GM18867 (cell line): ENCODE measurements around the gene HACD1.
A peak's percentile ranks its signal among the peaks of the same experiment; 100 is the strongest.
"Not testable (repeated sequence)": the region's sequence is repeated elsewhere in the genome, so short reads cannot be mapped to it uniquely, and the experiment has no call there.

ENCODE experiments used
- ATAC-seq: cut with Tn5 transposase; IDR thresholded peaks from one replicate; pipeline ENCODE4 v1.9.1; 2021; ENCODE audit warnings: mild to moderate bottlenecking, moderate library complexity; ENCODE audit not compliant: unreplicated experiment

HACD1 gene

DNA sequence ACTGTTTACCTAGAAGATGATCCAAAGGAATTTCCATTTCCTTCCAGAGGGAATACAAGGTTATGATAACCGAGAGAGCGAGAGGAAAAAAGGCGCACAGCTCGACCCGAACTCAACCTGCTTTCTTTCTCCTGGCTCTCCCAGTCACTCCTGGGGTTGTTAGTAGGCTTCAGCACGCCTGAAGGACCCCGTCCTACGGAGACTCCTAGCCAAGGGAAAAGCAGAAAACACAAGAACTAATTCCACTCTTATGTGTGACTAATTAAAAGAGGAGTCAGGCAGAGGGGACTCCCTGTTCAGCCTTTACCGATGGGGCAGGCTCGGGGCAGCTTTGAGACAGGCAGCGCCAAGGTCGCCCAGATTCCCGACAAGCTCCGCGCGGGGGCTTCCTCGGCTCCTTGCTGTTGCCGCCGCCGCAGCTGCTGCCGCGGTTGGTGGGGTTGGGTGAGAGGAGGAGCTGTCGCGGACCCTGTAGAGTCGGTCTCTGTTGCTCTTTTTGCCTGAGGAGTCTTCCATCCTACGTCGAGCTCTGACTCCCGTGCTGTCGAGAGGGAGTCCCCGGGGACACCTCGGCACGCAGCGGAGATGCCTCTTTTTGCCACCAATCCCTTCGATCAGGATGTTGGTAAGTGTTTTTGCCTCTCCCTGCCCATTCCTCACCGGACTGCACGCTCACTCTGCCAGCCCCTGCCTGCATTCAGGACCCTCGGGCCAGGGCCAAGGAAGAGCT lies 26.7 kb upstream of the HACD1 start, which contains the start of gene STAM:
Gene STAM, plus strand, starts transcription at position 397 of the 730 bp plus-strand sequence. Its CDS starts 189 bp downstream, at position 586.
- ATAC-seq, result peak; percentile 93

DNA sequence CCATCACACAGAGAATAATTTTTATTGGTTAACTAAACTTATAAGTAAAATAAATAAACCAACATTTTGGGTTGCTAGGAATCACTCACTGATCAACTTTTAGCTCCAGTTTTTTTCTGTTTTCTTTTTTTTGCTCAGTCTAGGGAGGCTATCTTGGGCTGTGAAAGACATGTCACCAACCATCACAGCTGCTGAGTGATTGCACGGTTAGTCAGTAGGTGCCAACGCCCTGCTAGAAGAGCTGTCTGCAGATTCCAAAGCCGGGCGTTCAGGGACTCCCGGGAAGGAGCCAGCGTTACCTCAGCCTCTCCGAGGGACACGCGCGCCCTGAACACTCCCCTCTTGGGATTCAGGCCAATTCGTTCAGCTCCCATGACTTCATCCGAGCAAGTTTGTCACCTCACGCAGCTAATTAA lies 26.2 kb upstream of the HACD1 start:
- peak; percentile 25 for ATAC-seq

DNA sequence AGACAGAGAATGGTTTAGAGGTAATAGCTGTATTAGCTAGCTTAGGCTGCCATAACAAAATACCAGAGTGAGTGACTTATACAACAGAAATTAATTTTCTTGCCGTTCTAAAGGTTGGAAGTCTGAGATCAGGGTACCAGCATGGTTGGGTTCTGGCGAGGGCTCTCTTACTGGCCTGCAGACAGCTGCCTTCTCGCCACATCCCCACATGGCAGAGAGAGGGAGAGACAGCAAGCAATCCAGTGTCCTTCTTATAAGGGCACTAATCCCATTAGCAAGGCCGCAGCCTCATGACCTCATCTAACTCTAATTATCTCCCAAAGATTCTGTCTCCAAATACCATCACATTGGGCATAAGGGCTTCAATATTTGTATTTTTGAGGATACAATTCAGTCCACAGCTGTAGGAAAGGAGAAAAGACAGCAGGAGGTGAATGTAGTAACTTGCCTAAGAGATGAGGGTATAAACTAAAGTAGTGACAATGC lies 23.2 kb upstream of the HACD1 start:
- ATAC-seq, result no peak

DNA sequence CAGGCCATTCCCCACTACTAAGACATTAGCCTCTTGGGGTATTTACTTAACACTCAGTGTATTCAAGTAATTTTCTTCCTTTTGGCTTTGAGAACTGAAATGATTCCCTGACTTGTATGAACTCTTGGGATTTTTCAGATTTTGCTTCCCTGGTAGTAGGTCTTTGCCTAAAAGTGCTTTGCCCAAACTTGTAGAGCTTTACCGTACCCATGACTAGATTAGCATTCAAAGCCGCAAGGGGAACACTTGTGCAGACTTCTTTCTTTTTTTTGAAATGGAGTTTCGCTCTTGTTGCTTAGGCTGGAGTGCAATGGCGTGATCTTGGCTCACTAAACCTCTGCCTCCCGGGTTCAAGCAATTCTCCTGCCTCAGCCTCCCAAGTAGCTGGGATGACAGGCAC lies 20.7 kb upstream of the HACD1 start:
- ATAC-seq, result no peak

DNA sequence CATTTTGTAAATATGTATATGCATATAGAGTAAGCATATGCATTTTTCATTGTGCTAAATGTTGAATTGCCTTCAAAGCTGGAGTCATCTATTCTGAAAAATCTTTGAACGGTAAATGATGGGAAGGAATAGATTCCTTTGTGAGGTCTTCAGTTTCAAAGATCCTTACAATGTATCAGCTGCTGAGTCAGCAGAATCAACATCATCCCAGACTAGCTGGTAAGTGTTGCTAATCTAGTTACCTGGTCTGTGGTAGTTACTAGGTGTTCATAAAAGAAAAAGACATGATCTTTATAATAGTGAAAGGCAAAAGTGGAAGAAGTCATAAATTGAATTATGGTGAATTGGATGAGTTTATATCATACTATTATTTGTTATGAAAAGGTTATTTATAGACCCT lies 16.2 kb upstream of the HACD1 start:
- no peak for ATAC-seq

DNA sequence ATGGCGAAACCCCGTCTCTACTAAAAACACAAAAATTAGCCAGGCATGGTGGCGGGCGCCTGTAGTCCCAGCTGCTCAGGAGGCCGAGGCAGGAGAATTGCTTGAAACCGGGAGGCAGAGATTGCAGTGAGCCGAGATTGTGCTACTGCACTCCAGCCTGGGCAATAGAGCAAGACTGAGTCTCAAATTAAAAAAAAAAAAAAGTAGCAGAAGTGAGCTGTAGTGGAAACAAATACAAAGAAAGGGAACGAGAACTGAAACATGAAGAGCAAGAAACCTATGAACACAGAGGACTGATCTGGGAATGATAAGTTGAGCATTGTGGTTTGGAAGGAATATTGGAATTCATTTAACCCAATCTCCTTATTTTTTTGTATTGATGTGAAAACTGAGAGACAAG lies 15.4 kb upstream of the HACD1 start:
- ATAC-seq, result not testable (repeated sequence)

DNA sequence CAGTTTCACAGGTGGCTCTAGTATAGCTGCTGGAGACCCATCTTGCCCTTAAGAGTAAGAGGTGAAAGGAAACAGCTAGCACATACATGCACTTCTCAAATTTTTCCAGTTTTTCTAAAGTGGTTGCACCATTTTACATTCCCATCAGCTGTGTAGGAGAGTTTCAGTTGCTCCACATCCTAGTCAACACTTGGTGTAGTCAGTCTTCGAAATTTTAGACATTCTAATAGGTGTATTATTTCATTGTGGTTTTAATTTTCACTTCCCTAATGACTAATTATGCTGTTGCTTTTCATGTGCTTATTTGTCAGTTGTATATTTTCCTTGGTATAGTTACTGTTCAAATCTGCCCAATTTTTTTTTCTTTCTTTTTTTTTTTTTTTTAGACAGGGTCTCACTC lies 9.5 kb upstream of the HACD1 start:
- no peak for ATAC-seq

DNA sequence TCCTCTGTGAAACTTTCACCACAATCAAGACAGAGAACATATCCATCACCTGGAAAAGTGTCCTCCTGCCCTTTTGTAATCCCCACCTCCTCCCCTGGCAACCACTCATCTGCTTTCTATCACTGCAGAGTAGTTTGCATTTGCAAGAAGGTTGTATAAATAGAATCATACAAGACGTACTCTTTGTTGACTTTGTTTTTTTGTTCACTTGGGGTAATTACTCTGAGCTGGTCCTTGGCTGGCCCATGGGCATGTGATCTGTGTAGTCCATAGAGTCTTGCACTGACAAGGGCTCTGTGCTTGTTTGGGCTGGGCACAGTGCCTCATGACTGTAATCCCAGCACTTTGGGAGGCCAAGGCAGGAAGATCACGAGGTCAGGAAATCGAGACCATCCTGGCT lies 7.8 kb upstream of the HACD1 start:
- ATAC-seq, result no peak

DNA sequence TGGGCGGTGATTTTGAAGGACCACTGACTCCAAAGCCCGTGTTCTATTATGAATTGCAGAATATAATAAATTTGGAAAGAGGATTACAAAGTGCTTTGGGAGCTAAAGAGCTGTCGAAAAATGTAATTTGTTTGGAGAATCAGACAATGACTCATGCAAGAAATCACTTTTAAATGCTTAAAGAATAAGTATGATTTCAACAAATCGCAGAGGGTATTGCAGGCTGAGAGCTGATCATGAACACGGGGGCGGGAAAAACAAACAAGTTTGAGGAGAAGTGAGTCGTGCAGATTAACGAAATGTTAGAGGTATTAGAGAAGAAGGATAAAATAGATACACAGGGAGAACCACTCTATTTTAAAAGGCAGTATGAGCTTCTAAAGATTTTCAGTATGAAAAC lies 4.9 kb upstream of the HACD1 start:
- ATAC-seq, result no peak

DNA sequence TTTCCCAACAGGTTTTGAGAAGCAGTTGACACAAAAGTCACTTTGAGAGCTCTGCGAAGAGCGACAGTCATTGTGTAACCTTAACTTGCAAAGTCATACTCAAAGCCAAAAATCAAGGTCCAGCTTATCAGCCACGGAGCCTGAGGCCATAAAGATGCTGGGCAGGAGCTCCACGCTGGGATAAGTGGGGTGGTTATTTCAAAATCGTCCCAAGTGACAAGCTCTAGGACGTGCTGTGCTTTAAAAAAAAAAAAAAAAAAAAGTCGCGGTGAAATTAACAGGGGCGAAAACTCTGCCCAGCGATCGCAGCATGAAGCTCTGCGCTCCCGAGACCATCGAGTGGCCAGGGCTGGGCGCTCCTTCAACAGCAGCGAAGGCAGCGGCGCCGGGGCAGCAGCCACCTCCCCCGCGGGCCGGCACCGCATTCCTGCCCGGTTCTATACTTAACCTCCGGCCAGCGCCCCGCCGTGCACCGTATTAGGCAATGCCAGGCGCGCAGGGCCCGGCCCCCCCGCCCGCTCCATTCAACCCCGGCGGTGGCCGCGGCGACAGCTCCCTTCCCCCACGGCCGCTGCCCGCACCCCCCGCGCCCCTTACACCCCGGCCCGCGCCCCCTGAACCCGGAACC lies 657 bp downstream of the HACD1 start:
- peak; percentile 50 for ATAC-seq

DNA sequence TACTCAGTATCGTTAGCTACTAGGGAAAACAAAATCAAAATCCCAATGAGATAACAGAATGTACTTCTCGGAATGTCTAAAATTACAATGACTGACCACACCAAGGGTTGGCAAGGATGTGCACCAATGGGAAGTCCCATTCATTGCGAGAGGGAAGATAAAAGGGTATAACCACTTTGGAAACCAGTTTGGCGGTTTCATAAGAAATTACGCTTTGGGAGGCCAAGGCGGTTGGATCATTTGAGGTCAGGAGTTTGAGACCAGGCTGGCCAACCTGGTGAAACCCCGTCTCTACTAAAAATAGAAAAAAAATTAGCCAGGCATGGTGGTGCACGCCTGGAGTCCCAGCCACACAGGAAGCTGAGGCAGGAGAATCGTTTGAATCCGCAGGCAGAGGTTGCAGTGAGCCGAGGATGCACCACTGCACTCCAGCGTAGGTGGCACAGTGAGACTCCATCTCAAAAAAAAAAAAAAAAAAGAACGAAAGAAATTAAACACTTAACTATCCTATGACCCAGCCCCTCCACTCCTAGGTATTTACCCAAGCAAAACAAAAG lies 7.6 kb downstream of the HACD1 start:
- ATAC-seq, result no peak

DNA sequence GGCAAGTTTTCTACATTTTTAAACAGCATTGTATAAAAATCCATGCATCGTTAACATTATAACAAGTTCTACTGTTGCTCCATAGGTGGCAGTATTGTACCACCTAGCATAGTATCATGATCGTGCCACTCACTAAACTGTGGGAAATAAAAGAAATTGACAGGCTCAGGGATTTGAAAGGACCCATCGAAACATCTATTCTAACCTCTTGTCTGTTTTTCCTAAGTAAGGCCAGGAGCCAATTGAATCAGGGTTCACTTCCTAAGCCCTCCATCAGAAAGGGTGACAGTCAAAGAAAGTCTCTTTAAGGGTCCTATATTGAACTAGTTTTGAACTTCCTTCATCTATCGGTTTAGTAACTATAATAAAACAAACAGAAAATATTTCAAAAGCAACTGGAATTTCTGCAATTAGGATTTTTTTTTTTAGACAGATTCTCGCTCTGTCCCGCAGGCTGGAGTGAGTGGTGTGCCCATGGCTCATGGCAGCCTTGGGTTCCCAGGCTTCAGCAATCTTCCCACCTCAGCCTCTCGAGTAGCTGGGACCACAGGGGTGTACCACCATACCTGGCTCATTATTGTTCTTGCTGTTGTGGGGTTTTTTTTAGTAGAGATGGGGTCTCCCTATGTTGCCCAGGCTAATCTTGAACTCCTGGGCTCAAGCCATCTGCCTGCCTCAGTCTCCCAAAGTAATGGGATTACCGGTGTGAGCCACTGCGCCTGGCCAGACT lies 9.4 kb downstream of the HACD1 start:
- peak; percentile 76 for ATAC-seq

DNA sequence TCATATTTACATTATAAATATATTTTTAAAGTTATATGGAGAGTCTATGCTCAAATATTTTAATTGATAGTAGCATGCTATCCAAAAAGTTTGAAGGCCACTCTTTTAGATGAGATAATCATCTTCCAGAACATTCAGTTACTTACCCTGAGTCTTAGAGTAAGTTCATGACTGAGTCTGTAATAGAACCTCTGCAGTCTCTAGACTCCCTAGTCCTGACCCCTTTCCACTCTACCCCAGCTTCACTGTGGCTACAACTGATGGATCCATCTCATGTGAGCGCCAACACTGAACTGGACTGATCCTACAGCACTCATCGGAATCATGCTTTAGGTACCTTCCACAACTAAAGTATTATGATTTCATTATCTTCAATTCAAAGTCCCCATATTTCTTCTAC lies 10.1 kb downstream of the HACD1 start:
- no peak for ATAC-seq

DNA sequence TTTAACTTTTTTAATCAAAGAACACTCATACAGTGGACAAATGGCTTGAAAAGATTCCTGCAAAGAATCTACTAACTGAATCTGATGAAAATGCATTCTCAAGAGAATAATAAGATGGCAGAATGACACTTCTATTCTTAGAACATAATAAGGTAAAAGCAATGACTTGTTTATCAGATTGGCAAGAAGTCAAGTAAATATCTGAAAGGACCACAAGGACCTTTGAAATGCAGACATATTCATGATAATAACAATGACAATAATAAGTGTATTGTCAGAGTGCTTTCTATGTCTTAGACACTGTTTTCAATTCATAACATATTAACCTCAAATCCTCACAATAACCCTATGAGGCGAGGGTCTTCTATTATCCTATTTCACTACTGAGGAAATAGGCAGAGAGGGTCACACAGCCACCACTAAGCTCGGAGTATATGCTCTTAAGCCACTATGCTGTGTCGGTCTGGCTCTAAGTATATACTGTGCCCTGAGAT lies 10.6 kb downstream of the HACD1 start:
- no peak for ATAC-seq

DNA sequence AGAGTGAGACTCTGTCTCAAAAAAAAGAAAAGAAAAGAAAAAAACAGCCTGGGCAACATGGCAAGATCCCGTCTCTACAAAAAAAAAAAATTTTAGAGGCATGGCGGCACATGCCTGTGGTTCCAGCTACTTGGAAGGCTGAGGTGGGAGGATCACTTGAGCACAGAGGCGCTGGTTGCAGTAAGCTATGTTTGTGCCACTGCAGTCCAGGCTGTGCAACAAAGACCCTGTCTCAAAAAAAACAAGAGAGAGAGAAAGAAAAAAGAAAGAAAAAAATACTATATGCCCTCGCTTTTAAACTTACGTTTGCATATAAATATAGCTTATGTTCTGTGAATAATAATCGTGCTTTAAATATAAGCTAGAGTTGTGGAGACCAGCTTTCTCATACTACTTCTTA lies 11.2 kb downstream of the HACD1 start:
- no peak for ATAC-seq

DNA sequence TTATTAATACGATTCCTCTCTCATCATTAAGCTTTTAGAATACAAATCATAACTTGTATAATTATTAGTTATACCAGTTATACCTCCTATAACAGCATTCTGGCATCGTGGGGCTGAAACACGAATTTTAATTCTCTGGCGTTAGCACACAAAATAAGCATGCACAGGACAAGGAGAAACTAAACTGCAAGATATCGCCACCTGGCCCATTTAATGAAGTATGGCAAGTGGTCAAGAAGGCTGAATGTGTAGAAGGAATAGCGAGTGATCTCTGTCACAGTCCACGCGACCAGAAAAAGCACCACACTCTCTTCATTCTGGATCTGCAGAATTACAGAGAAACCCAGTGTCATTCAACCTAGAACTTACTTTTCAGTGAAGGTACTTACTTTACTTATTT lies 18.1 kb downstream of the HACD1 start:
- ATAC-seq, result peak; percentile 70

DNA sequence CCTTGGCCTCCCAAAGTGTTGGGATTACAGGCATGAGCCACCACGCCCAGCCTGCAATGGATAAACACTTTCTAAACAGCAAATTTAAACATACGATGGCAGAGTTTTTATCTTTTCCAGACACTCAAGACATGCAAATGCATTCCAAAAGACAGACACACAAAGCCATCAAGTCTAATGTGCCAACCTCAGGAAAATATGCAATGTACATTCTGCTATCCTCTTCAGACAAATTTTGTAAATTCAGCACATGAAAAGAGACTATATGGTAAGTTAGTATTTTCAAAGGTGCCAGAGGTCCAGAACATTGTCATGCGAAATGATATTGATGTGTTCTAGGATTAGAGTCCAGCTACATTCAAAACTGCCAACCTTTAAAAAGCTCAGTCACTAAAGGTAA lies 19.8 kb downstream of the HACD1 start:
- ATAC-seq, result no peak

DNA sequence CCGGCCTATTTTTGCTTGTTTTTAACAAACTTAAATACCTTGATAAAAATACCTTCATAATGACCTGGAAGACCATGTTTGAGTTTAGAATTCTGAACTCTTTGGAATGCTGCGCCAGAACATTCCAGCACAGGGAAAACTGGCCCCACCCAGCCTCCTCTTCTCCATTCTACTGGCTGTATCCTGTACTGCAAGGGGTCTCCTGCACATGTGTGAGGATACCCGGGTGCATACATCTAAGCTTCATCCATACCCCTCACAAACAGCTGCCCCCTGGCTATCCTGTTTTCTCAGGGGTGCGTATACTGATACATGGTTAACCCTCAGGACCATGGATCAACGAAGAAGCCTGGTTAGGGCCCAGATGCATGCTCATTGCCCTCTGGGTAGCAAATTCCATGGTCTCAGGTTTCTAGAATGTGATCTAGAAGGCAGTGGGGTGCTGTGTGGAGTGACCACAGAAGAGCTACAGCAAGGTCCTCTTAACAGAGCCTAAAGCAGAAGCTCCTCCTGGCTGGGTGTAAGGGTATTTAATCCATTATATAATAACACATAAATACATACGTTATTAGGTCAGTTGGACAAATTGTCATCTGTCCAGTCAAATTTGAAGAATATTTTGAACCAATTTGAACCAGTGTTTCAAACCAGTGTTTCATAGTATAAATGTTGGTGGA lies 26.1 kb downstream of the HACD1 start:
- ATAC-seq, result no peak

DNA sequence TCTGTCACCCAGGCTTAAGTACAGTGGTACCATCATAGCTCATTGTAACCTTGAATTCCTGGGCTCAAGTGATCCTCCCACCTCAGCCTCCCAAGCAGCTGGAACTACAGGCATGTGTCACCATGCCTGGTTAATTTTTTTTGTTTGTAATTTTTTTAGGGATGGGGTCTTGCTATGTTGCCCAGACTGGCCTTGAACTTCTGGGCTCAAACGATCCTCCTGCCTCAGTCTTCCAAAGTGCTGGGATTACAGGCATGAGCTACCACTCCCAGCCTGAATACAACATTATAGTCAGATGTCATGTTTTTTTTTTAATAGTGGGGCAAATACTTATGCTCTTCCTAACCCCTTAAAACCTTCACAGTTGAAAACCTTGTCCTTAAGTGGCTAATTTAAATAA lies 27.9 kb downstream of the HACD1 start:
- ATAC-seq, result not testable (repeated sequence)

DNA sequence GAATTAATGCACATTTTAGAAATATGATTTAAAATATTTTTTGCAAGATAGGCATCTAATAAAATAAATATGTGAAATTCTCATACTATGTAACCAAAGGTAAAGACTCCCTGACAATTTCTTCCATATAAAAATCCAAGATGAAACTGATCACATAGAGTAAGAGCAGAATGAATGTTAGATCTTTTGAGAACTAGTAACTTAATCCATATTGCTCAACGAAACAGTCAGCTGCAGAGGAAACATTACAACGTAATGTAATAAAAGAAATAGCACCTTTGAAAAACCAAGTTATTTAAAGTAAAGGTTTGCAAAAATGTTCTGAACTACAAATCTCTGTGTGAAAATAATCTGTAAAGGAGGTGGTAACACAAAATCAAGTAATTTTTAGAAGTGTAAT lies 28.8 kb downstream of the HACD1 start:
- no peak for ATAC-seq

DNA sequence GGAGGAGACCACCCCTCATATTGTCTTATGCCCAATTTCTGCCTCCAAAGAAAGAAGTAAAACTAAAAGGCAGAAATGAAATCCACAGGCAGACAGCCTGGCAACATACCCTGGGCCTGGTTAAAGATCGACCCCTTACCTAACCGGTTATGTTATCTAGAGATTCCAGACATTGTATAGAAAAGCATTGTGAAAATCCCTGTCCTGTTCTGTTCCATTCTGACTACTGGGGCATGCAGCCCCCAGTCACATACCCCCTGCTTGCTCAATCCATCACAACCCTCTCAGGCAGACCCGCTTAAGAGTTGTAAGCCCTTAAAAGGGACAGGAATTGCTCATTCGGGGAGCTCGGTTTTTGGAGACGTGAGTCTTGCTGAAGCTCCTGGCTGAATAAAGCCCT lies 29.9 kb downstream of the HACD1 start:
- ATAC-seq, result not testable (repeated sequence)
